HG03175 (cell line): ENCODE data around the gene CORO2B.
"Not testable (repeated sequence)": the region's sequence is repeated elsewhere in the genome, so short reads cannot be mapped to it uniquely, and the experiment has no call there.

Experiments
- ATAC-seq: cut with Tn5 transposase; IDR thresholded peaks from one replicate; pipeline ENCODE4 v1.9.1; 2021; ENCODE audit warnings: mild to moderate bottlenecking, moderate library complexity; ENCODE audit not compliant: unreplicated experiment

Gene CORO2B

DNA sequence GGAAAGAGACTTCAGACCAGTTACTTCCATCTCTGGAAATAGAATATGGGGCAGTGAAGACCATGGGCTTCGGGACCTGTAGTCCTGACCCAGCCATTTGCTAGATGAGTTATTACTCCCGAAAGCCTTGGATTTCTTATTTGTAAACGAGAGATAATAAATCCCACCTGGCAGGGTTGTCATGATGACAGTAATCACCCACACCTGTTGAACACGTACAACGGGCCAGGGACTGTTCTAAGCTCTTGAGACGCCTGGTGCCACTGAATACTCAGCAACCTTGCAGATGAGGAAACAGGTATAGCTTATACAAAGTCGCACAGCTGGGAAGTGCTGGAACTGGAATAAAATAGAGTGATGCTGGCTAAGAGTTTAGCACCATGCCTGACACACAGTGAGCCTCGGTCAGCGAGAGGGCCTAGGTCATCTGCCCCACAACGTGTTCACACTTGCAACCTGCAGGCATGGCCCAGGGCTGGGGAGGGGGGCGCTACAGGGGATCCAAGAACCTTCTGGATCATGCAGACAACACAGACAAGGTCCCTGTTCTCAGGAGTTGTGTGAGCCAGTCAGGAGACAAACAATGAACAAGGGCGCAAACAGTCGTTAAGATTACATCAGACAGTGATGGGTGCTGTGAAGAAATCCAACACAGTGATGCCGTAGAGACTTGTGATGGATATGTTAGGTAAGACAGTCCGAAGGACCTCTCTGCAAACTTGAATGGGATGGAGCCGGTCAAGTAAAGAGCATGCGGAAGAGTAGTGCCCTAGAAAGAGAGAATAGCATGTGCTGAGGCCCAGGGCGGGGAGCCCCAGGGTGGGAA is 89.2 kb downstream of the CORO2B start:
- no peak for ATAC-seq

GRCh38 chr15:68668926-68669600 is 90.3 kb downstream of the CORO2B start:
- no peak for ATAC-seq

GRCh38 chr15:68672251-68672650 is 93.5 kb downstream of the CORO2B start:
- no peak for ATAC-seq

- ATAC-seq = no peak
Observed at GRCh38 chr15:68672781-68673205, 94.0 kb downstream of the CORO2B start.

DNA sequence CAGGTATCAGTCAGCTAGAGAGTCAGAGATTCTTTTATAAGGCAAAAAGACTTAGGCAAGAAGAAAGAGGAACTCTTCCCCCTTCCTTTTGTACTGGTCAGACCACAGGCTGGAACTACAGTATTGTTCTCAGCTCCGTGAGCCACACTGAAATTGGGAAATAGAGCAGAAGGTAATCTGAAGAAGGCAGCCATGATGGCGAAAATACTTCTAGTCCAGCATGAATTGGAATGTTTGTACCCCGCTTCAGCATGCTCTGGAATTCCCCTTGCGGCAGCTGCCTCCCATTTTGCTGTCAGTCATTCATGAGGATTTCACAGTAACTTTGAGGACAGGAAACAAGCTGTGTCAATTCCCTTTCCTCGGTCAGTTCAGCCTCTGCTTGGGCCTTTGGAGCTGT is 96.2 kb downstream of the CORO2B start:
- no peak for ATAC-seq

GRCh38 chr15:68676011-68676605 is 97.3 kb downstream of the CORO2B start:
- ATAC-seq = no peak

DNA sequence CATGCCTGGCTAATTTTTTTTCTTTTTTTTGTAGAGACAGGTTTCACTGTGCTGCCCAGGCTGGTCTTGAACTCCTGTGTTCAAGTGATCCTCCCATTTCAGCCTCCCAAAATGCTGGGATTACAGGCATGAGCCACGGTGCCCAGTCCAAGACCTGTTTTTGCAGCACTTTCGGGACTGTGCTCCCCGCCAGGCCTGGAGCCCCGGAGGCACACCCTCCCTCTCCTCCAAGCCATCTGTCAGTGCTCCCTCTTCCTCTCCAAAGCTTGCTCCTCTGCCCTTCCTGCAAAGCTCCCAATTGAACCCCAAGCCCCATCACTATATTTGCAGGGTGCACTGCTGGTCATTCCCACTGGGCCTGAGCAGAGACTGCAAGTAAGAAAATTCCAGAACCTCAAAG is 98.1 kb downstream of the CORO2B start:
- no peak for ATAC-seq

DNA sequence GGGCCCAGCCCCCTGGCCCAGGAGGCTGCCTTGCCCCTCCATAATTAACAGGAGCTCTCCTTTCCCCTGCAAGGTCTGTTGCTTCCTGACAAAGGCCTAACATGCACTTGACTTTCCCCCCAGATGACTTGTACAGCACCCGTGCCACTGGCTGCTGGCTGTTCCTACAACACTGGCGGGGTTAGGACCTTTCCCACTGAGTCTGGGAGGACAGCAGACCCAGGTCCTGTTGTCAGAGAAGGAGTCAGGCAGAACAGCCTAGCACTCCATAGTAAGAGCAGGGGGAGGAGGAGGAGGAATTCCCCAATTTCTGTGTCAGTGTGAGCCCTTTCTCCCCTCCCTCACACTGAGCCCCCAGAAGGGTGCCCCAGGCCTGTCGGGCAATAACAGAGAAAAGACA is 99.2 kb downstream of the CORO2B start:
- no peak for ATAC-seq

DNA sequence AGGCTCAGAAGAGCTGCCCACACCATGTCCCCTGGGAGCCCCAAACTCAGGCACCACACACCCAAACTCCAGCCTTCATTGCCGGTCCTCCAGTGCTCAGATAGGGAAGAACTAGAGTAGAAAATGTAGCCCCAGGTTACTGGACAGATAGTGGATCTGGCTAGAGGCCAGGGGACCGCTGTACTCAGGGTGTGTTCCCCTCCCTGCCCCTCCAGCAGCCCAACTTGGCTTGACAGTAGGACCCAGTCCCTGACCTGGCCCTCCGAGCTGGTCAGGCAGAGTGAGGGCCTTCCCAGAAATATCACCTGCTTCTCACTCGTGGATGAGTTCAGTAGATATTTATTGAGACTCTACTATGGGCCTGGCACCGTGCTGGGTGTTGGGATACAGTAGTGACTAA is 100.0 kb downstream of the CORO2B start:
- ATAC-seq = no peak

DNA sequence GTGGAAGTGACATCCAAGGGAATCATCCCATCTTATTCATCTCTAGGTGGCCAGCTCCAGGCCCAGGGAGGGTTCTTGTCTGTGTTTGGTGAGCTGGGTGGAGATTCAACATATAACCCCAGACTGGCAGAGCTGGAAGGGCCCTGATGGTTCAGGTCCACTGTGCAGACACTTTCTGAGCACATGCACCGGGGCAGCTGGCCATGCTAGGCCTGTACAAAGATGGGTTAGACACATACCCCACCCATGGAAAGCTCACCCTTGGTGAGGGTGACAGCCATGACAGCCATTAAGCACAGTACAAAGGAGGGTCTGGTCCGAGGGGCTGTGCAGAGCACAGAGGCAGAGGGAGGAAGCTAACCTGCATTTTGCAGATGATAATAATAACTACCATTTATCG is 100.4 kb downstream of the CORO2B start:
- ATAC-seq = no peak

DNA sequence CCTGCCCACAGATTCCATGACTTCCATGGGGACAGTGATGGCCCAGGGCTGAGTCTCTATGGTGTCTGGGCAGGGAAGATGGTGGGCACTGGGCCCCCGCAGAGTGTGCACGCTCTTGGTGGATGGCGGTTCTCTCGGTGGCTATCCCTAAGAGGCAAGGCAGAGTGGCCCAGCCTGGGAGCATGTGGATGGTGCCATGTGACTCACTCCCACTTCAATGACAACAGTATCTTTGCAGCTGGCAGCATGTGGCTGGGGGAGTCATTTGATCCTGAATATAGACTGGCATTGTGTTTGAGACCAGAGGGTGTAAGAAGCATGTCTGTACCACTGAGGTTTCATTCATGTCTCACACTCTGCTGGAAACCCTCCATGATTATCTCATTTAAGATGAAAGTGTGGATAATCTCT is 101.2 kb downstream of the CORO2B start:
- ATAC-seq = no peak

GRCh38 chr15:68680756-68681155 is 102.0 kb downstream of the CORO2B start:
- not testable (repeated sequence) for ATAC-seq

DNA sequence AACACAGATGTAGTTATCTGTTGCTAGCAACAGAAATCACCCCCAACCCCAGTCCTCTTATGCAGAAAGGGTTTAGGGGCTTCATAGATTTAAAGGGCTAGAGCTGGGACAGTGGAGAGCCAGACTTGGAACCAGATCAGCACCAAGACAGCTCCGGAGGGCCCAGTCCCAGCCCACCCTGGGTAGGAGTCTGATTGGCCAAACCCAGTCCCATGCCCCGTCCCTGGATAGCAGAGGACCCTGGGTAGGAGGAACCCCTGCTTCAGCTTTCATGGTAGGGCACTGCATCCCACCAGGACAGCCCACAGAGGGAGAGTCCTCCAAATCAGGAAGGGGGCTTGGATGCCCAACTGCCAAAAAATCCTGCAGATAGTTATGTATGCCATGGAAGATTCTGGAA is 103.0 kb downstream of the CORO2B start:
- ATAC-seq = no peak

- no peak for ATAC-seq
Observed at GRCh38 chr15:68682330-68682729, 103.5 kb downstream of the CORO2B start.

- ATAC-seq = no peak
Observed at GRCh38 chr15:68683026-68683425, 104.2 kb downstream of the CORO2B start.

GRCh38 chr15:68683551-68683950 is 104.8 kb downstream of the CORO2B start:
- ATAC-seq = no peak

GRCh38 chr15:68684476-68684875 is 105.7 kb downstream of the CORO2B start:
- ATAC-seq = no peak

- no peak for ATAC-seq
Observed at GRCh38 chr15:68687136-68687735, 108.4 kb downstream of the CORO2B start.

DNA sequence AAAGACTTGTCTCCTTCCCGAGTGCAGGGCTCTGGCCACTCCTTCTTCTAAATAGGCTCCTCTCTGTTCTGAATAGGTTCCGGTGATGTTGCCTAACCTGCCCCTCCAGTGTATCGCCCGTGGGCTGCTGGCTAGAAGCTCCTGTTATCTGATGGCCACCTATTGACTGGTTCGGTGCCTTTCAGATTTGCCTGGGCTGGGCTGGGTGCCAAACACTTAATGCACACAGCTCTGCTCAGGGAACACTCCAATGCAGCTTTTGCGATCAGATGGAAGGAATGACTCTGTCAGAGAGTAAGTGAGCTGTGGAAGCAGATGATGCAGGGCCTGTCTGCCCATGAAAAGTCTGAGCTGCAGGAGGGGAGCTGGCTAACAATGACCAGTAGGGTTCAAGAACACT is 112.9 kb downstream of the CORO2B start:
- no peak for ATAC-seq

DNA sequence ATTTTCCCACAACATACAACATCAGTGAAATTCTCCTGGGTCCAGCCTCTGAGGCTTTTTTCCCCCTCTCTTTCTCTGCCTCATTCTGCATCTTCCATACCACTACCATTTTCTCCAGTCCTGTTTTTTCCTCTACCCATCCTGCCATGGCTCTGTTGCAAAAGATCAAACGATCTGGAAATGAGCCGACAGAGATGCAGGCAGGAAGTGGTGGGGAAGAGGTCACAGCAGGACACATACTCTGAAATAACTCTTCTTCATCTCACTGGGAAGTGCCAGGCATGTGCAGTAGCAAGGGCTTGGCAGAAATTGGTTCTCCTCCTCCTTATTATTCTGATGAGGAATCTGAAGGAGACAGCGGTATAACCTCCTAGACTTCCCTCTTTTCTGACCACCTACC is 114.3 kb downstream of the CORO2B start:
- ATAC-seq = no peak

GRCh38 chr15:68694111-68694510 is 115.3 kb downstream of the CORO2B start:
- ATAC-seq = no peak
